GM19455 (cell line): ENCODE data around the gene GPX5.

Source experiments
- ATAC-seq: cut with Tn5 transposase; IDR thresholded peaks from one replicate; pipeline ENCODE4 v1.9.1; 2021; ENCODE audit not compliant: unreplicated experiment

The GPX5 gene

DNA sequence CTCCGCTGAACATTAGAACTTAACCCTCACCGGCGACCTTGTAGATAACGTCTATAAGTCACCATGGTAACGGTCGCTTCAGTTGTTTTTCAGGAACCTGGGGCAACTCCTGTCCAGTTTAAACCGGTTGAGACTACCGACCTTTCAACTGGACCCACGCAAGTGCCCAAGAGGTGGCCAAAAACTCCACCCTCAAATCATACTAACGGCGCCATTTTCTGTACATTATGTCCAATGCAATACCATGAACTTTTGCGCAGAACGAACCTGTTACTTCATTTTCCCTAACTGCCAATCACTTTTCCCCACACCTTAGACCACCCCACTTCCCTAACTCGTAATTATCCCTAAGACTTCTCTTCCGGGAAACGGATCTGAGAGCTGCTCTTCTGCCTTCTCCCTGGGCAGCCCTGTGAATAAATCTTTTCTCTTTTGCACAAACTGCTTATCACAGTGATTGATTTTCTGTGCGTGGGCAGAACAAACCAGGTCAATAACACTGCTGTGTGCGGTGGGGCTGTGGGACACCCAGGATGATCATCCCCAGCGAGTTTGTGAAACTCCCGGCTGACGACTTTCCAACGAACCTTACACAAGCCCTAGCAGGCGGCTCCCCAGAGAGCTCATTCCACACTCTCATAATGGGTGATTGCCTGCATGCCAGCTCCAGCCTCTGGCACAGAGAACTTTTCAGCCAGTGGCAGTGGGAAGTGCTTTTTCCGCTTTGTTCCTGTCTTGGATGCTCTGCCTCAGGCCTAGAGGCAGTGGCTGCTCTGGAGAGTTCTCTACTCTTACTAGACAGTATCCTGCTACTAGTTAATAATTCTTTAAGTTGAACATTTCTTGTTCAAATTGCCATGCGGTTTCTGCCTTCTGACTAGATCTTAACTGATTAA lies 28.6 kb downstream of the GPX5 start:
- no peak for ATAC-seq

GRCh38 chr6:28555136-28555535 lies 29.5 kb downstream of the GPX5 start:
- no peak for ATAC-seq

- no peak for ATAC-seq
These were observed 32.9 kb downstream of the GPX5 start for GRCh38 chr6:28558629-28559028.

DNA sequence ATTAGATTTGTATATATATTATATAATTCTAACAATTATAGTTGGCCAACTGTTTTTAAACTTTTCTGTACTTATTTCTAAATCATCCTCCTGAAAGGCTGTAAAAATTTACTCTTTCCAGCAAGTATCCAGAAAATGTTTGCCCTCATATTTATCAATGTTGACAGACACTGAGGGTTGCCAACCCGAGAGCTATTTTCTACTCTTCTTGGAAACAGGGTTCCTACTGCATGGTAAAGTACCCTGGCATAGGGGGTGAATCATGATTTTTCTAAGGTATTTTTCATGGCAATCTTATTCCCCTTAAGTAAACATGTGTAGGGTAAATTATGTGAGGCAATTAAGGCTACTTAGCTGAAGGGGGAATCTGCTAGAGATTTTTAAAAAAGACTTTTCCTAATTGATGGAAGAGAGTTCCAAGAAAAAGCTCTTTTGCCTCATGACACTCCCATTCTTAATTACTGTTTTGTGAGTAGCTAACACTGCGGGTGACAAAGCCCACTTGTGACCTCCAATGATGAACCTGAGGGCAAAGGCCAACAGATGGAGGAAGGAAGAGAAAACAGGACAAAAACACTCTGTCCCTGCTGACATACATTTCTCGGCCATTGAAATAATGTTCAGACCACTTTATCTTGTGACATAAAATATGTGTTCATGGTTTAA lies 37.9 kb downstream of the GPX5 start:
- ATAC-seq = no peak

GRCh38 chr6:28565823-28566526 lies 40.3 kb downstream of the GPX5 start:
- ATAC-seq = no peak

- ATAC-seq = no peak
These were observed 41.0 kb downstream of the GPX5 start for GRCh38 chr6:28566527-28567252.

- ATAC-seq = no peak
These were observed 41.8 kb downstream of the GPX5 start for GRCh38 chr6:28567506-28567905.

- no peak for ATAC-seq
These were observed 42.9 kb downstream of the GPX5 start for GRCh38 chr6:28568515-28569108.

GRCh38 chr6:28569748-28570147 lies 44.1 kb downstream of the GPX5 start:
- ATAC-seq = no peak

GRCh38 chr6:28580475-28580874 lies 54.8 kb downstream of the GPX5 start:
- no peak for ATAC-seq

- ATAC-seq = no peak
These were observed 57.8 kb downstream of the GPX5 start for GRCh38 chr6:28583463-28583862.
